ENCODE measurements around the gene RNF141.

- TF ChIP-seq, protein P1, sequence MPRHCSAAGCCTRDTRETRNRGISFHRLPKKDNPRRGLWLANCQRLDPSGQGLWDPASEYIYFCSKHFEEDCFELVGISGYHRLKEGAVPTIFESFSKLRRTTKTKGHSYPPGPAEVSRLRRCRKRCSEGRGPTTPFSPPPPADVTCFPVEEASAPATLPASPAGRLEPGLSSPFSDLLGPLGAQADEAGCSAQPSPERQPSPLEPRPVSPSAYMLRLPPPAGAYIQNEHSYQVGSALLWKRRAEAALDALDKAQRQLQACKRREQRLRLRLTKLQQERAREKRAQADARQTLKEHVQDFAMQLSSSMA (CRISPR knock-in tag; IDR thresholded peaks at IDR 0.05): no peak
- TF ChIP-seq POLR2AphosphoS5 (IDR thresholded peaks at IDR 0.05; ENCODE audit: low read depth, low read length) (no peak), HCFC1 (IDR thresholded peaks at IDR 0.05; ENCODE audit: low read depth, low read length) (no peak), ZNF251 (CRISPR knock-in tag; IDR thresholded peaks at IDR 0.05) (no peak), FOSL1 (CRISPR knock-in tag; IDR thresholded peaks at IDR 0.05; ENCODE audit: borderline replicate concordance) (no peak), NFYB (CRISPR knock-in tag; IDR thresholded peaks at IDR 0.05) (no peak)
These were observed 43.5 kb downstream of the RNF141 start for GRCh38 chr11:10497371-10498021.
